ENCODE data around the gene CREB3L1. TPM values are rescaled to one million over a fixed set of nuclear protein-coding genes. Genes with fewer than 3 reads are reported as not detected.
A peak's percentile ranks its signal among the peaks of the same experiment; 100 is the strongest.

CREB3L1 gene
- polyA plus RNA-seq, 6 donors from 2014 or later, result not detected

DNA sequence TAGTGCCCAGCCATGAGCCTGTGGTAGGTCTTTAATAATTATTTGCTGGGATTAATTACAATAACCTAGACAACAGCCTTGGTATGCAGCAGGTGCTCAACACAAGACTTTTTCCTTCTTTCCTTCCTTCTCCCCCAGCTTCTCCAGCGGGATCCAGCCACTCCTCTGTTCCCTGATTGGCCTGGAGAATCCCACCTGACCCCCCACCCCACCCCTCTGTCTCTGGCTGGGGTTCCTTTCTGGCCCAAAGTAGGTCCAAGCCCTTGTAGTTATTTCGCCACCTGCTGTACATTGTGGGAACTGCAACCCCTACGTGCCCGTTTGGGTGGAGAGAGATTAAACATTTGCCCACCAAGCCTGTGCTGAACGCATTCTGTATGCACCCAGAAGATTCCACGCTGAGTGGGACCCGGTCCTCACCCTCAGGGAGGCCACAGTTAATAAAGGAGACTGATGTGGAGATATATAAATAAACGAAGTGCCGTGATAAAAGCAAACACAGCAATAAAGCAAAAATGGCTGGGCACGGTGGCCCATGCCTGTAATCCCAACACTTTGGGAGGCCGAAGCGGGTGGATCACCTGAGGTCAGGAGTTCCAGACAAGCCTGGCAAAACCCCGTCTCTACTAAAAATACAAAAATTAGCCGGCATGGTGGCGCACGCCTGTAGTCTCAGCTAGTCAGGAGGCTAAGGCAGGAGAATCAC, 37.7 kb downstream of the CREB3L1 start:
- H3K4me1 Mint-ChIP-seq, result peaks cover 16 to 23% (median 21%) of the 10 kb centered on the region in 3 donors
- peaks cover 0 to 20% (median 6%) of the 10 kb centered on the region in 3 donors for H3K27me3 Mint-ChIP-seq
- H3K36me3 Mint-ChIP-seq, result no peaks in the 10 kb centered on the region
- H3K9me3 Mint-ChIP-seq, result peaks cover 0 to 1% (median 0%) of the 10 kb centered on the region in 7 donors
- ATAC-seq (ENCODE audit: low read depth in 2 of 2), result peak; percentile 57 to 58
- H3K4me3 Mint-ChIP-seq, result no peak overlapping the region
- peak overlapping the region in 2 of 6 donors; percentile 28 to 49 for H3K27ac Mint-ChIP-seq
- peak; percentile 49 for DNase-seq

DNA sequence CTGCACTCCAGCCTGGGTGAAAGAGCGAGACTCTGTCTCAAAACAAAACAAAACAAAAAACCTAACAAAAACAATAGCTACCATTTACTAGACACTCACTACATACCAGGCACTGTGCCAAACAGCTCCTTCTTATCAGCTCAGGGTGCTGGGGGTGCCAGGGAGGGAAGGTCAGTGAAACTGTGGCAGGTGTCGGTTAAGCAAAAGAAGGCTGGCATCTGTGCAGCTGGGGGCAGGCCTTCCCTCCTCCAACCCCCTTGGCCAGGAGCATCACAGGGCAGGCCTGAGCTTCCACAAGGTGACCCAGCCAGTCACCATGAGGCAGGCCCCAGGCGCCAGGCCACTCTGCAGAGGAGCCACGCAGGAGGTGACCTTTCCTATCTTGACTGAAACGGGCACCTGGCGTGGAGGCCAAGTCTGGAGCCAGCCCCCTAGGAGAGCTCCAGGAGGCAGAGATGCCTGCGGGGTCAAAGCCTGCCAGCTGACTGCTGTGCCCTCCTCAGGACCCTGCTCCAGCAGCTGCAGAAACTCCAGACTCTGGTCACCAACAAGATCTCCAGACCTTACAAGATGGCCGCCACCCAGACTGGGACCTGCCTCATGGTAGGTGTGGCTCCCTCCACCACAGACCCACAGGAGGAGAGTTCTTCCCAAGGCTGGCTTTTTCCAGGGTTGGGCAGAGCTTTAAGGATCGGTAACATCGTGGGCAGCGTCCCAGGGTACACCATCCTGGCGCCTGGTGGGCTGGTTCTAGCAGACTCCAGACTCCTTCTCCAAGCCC, 38.5 kb downstream of the CREB3L1 start:
- Mint-ChIP-seq H3K27ac (no peak overlapping the region), H3K36me3 (no peaks in the 10 kb centered on the region), H3K4me3 (no peak overlapping the region), H3K27me3 (peaks cover 0 to 22% (median 11%) of the 10 kb centered on the region in 3 donors), H3K9me3 (no peaks in the 10 kb centered on the region), H3K4me1 (peaks cover 16 to 26% (median 22%) of the 10 kb centered on the region in 3 donors)
- DNase-seq (no peak), ATAC-seq (ENCODE audit: low read depth in 2 of 2) (no peak)

DNA sequence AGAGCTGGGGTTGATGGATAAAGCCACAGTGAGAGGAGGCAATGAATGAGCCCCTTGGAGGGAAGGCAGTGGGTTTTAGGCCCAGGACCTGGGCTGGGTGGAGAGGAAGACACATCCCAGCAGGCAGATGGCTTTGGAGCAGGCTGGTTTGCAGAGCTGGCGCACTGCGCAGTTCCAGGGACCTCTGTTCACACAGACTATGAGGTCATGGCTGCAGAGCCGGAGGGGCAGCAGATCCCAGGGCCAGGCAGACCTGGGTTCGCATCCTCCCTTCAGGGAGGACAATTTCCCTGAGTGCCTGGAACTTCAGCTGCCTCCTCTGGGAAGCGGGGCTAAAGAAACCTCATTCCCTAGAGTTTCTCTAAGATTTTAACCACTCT, 41.6 kb downstream of the CREB3L1 start:
- Mint-ChIP-seq H3K27me3 (peaks cover 0 to 17% (median 16%) of the 10 kb centered on the region in 3 donors), H3K9me3 (no peaks in the 10 kb centered on the region), H3K4me3 (peak overlapping the region; percentile 57 to 91 (median 82)), H3K27ac (peak overlapping the region in 5 of 6 donors; percentile 3 to 94 (median 83)), H3K36me3 (no peaks in the 10 kb centered on the region), H3K4me1 (peaks cover 16 to 26% (median 22%) of the 10 kb centered on the region in 3 donors)
- no peak for ATAC-seq (ENCODE audit: low read depth in 2 of 2)
- DNase-seq, result no peak

DNA sequence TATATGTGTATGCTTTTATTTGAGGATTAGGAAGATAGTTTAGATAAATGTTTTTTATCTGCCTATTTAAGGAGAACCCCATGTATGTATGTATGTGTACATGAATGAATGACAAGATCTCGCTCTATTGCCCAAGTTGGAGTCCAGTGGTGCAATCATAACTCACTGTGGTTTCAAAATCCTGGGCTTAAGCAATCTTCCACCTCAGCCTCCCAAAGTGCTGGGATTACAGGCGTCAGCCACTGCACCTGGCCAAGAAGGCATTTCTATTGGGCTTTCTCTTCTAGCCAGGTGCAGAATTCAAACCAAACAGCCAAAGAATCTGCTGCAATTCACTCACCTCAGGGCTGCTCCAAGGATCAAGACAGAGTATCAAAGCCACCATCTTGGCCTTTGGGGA, 44.3 kb downstream of the CREB3L1 start:
- no peaks in the 10 kb centered on the region for H3K36me3 Mint-ChIP-seq
- peaks cover 0 to 2% (median 0%) of the 10 kb centered on the region in 7 donors for H3K9me3 Mint-ChIP-seq
- H3K27ac Mint-ChIP-seq, result no peak overlapping the region
- no peak overlapping the region for H3K4me3 Mint-ChIP-seq
- peaks cover 16 to 21% (median 20%) of the 10 kb centered on the region in 3 donors for H3K4me1 Mint-ChIP-seq
- DNase-seq (no peak), ATAC-seq (ENCODE audit: low read depth in 2 of 2) (no peak)
- H3K27me3 Mint-ChIP-seq, result peaks cover 9 to 26% (median 20%) of the 10 kb centered on the region in 3 donors

DNA sequence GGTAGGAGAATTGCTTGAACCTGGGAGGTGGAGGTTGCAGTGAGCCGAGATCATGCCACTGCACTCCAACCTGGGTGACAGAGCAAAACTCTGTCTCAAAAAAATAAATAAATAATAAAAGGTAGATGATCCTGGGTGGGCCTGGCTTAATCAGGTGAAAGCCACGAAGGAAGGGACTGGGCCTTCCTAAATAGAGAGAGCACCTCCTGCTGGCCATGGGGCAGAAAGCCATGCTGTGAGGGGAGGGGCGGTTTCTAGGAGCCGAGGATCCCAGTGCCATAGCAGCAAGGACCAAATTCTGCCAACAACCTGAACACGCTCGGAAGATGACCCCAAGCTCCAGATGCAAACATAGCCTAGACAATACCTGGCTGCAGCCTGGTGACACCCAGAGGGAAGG, 45.3 kb downstream of the CREB3L1 start:
- no peaks in the 10 kb centered on the region for H3K36me3 Mint-ChIP-seq
- ATAC-seq (ENCODE audit: low read depth in 2 of 2), result no peak
- peaks cover 11 to 31% (median 30%) of the 10 kb centered on the region in 3 donors for H3K27me3 Mint-ChIP-seq
- H3K4me3 Mint-ChIP-seq, result no peak overlapping the region
- H3K27ac Mint-ChIP-seq, result no peak overlapping the region
- no peak for DNase-seq
- peaks cover 0 to 4% (median 0%) of the 10 kb centered on the region in 7 donors for H3K9me3 Mint-ChIP-seq
- peaks cover 15 to 21% (median 20%) of the 10 kb centered on the region in 3 donors for H3K4me1 Mint-ChIP-seq

DNA sequence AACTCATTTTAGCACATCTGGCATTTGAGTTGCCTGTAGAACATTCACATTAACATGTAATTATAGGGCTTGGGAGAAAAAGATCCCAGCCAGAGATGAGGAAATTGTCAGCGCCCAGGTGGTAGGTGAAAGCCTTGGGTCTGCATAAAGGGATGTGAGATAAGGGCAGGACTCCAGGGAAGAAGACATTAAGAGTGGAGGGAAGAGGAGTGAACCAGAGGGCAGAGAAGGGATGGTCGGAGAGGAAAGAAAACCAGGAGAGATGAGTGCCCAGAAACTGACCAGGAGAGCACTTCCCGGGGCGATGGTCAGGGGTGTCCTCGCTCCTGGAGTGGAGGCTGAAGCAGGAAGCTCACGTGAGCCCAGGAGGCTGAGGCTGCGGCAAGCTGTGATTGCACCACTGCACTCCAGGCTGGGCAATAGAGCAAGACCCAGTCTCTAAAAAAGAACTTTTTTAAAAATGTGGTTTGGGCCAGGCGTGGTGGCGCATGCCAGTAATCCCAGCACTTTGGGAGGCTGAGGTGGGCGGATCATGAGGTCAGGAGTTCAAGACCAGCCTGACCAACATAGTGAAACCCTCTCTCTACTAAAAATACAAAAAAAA, 49.5 kb downstream of the CREB3L1 start:
- H3K27me3 Mint-ChIP-seq, result peaks cover 38 to 57% (median 54%) of the 10 kb centered on the region in 3 donors
- no peak for ATAC-seq (ENCODE audit: low read depth in 2 of 2)
- DNase-seq, result no peak
- H3K9me3 Mint-ChIP-seq, result peaks cover 0 to 4% (median 0%) of the 10 kb centered on the region in 7 donors
- H3K4me1 Mint-ChIP-seq, result peaks cover 8 to 9% (median 9%) of the 10 kb centered on the region in 3 donors
- H3K27ac Mint-ChIP-seq, result peak overlapping the region in 1 of 6 donors; percentile 73
- H3K4me3 Mint-ChIP-seq, result no peak overlapping the region
- peaks cover 0 to 9% of the 10 kb centered on the region in 2 donors for H3K36me3 Mint-ChIP-seq

DNA sequence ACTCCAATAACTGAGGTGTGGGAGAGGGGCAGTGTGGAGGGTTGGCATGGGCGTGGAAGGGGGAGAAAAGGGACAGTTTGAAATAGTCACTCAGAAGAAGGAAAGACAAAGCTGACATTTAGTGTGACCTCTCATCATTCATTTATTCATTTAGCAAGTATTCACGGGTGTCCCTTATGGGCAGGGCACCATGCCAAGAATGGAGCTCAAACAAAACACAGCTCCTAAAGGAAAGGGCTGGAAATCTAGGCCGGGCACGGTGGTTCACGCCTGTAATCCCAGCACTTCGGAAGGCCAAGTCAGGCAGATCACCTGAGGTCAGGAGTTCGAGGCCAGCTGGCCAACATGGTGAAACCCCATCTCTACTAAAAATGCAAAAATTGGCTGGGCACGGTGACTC, 50.4 kb downstream of the CREB3L1 start:
- DNase-seq (no peak), ATAC-seq (ENCODE audit: low read depth in 2 of 2) (no peak)
- H3K4me1 Mint-ChIP-seq, result peaks cover 8 to 13% (median 9%) of the 10 kb centered on the region in 3 donors
- H3K36me3 Mint-ChIP-seq, result peaks cover 0 to 11% of the 10 kb centered on the region in 2 donors
- H3K9me3 Mint-ChIP-seq, result peaks cover 0 to 4% (median 0%) of the 10 kb centered on the region in 7 donors
- peaks cover 42 to 58% (median 57%) of the 10 kb centered on the region in 3 donors for H3K27me3 Mint-ChIP-seq
- H3K27ac Mint-ChIP-seq, result peak overlapping the region in 1 of 6 donors; percentile 28
- no peak overlapping the region for H3K4me3 Mint-ChIP-seq

DNA sequence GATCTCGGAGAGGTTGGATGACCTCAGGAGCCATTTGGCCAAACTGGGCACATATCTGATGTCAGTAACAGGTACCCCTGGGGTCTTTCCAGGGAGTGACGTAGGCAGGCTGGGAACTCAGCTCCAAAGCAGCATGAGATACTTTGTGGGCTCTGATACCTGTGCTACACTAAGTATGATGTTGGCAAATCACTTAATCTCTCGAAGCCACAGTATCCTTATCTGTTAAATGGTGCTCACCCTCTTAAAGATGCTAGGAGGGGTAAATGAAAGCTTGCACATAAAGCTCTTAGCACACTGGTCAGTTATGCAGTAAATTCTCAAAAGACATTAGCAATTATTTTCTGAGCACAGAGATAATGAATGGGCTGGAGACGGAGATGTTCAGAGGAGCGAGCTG, 52.7 kb downstream of the CREB3L1 start:
- peaks cover 12 to 18% (median 13%) of the 10 kb centered on the region in 3 donors for H3K4me1 Mint-ChIP-seq
- peaks cover 0 to 11% of the 10 kb centered on the region in 2 donors for H3K36me3 Mint-ChIP-seq
- no peak for ATAC-seq (ENCODE audit: low read depth in 2 of 2)

DNA sequence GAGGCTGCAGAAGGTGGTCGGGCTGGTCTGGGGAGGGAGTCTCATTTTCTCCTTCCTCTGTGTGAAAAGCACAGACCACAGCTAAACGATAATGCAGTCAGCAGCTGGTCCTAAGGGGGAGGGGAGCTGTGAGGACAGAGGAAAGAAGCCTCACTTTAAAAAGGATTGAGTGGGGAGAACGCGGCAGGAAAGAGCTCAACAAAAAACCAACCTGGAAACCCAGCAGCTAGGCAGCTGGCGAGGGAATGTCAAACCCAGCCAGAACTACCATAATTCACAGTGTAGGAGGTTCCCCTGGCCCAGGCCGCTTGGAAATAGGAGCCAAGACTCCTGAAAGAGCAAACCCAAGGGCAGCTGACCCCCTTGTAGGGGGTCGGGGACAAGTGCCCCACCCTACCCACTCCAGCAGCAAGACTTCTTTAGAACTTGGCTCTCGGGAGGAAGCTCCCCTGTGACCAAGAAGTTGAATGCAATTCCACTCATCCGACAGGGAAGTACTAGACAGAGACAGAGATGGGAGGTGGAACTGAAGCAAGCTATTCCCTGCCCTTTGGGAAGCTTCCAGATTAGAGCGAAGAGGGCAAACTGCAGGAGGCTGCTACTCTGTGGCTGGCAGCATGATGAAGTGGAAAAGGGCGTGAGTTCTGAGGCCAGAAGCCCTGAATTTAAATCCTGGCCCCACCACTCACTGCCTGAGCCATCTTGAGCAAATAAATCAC, 53.3 kb downstream of the CREB3L1 start:
- H3K9me3 Mint-ChIP-seq, result peaks cover 0 to 4% (median 0%) of the 10 kb centered on the region in 7 donors
- H3K27me3 Mint-ChIP-seq, result peaks cover 52 to 82% (median 79%) of the 10 kb centered on the region in 3 donors
- peaks cover 0 to 11% of the 10 kb centered on the region in 2 donors for H3K36me3 Mint-ChIP-seq
- peak overlapping the region in 2 of 8 donors; percentile 35 to 65 for H3K4me3 Mint-ChIP-seq
- ATAC-seq (ENCODE audit: low read depth in 2 of 2) (no peak), DNase-seq (no peak)
- H3K4me1 Mint-ChIP-seq, result peaks cover 12 to 18% (median 13%) of the 10 kb centered on the region in 3 donors
- peak overlapping the region in 1 of 6 donors; percentile 78 for H3K27ac Mint-ChIP-seq

More for the DNA sequence above, 52.7 kb downstream of the CREB3L1 start:
- Mint-ChIP-seq H3K27me3 (peaks cover 52 to 78% (median 77%) of the 10 kb centered on the region in 3 donors), H3K27ac (peak overlapping the region in 1 of 6 donors; percentile 78), H3K9me3 (peaks cover 0 to 4% (median 0%) of the 10 kb centered on the region in 7 donors), H3K4me3 (no peak overlapping the region)
- DNase-seq, result no peak

DNA sequence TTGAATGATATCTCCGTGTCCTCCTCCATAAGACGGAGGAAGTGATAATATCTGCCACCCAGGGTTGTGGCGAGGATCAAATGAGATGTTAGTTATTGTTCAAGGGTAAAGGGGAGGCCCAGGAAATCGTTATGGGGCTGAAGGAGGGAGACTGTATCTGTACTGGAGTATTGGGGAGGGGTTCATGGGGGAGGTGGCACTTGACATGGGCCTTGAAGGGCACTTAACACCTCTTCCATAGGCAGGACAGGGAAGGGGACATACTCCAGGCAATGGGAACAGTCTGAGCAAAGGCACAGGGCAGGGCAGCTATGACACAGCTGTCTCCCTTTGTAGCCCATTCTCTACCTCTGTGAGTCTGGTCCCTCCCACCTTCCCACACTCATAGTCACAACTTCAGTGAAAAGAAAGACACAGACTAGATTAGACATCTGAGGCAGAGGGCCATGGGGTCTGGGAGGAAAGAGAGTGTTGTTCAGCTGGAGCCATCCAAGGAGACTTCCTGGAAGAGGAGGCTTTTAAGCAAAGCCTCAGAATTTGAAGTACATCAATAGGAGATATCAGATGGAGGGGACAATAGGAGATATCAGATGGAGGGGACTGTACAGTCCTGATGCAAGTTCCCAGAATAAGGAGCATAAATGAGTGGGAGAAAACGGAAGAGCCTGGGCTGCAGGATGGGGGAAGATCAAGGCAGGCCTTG, 54.0 kb downstream of the CREB3L1 start:
- H3K9me3 Mint-ChIP-seq, result peaks cover 0 to 4% (median 0%) of the 10 kb centered on the region in 7 donors
- DNase-seq (no peak), ATAC-seq (ENCODE audit: low read depth in 2 of 2) (no peak)
- peak overlapping the region in 5 of 8 donors; percentile 20 to 79 (median 55) for H3K4me3 Mint-ChIP-seq
- H3K36me3 Mint-ChIP-seq, result peaks cover 0 to 11% of the 10 kb centered on the region in 2 donors
- H3K4me1 Mint-ChIP-seq, result peaks cover 12 to 18% (median 13%) of the 10 kb centered on the region in 3 donors
- peak overlapping the region in 1 of 6 donors; percentile 75 for H3K27ac Mint-ChIP-seq
- H3K27me3 Mint-ChIP-seq, result peaks cover 58 to 82% (median 78%) of the 10 kb centered on the region in 3 donors

DNA sequence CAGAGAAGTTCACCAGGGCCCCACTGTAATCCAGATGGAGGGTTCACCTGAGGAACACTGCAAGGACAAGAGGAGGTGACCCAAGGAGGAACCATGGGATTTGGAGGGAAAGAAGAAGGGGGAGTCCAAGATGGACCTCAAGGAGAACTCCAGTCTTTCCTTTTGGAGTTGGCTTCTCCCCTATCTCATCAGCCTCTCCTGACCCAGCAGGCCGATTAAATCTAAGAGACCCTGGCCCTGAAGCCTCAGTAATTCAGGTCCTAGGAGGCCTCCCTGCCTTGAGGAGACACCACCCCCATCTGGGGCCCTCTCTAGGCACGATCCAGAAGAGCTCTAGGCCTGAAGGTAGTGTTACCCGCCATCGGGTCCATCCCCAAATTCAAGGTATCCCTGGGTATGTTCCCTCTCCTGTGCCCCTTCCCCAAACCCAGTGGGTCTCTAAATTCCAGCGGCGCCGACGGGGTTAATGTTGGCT, 54.7 kb downstream of the CREB3L1 start:
- no peaks in the 10 kb centered on the region for H3K9me3 Mint-ChIP-seq
- H3K36me3 Mint-ChIP-seq, result peaks cover 0 to 11% of the 10 kb centered on the region in 2 donors
- H3K4me1 Mint-ChIP-seq, result peaks cover 12 to 18% (median 13%) of the 10 kb centered on the region in 3 donors
- no peak for ATAC-seq (ENCODE audit: low read depth in 2 of 2)
- peaks cover 53 to 81% (median 72%) of the 10 kb centered on the region in 3 donors for H3K27me3 Mint-ChIP-seq
- DNase-seq, result no peak
- H3K27ac Mint-ChIP-seq, result peak overlapping the region in 1 of 6 donors; percentile 57
- peak overlapping the region; percentile 20 to 80 (median 76) for H3K4me3 Mint-ChIP-seq

Data from naive B cell (primary cell).